HepG2 (cell line): ENCODE measurements around the gene MDM4. TPM values are rescaled to one million over a fixed set of nuclear protein-coding genes. Genes with fewer than 3 reads are reported as not detected.

Source experiments
- AKNA ChIP-seq: sonication (generic); formaldehyde crosslinking; IDR thresholded peaks from 2 replicates; pipeline ENCODE4 v1.4.0; 2020; ENCODE audit warnings: missing genetic modification reagents, borderline replicate concordance
- FOXJ3 ChIP-seq: sonication (generic); formaldehyde crosslinking; IDR thresholded peaks from 2 replicates; pipeline ENCODE4 v1.4.0; 2020; ENCODE audit warnings: missing genetic modification reagents, mild to moderate bottlenecking, borderline replicate concordance
- FOXK2 ChIP-seq: fragments of 450-650 bp; IDR thresholded peaks from 2 replicates; pipeline ENCODE4 v1.6.1; 2016
- JUN ChIP-seq: sonication (generic); formaldehyde crosslinking; IDR thresholded peaks from 2 replicates; pipeline ENCODE4 v1.4.0; 2020; ENCODE audit warnings: mild to moderate bottlenecking, missing genetic modification reagents
- KAT7 ChIP-seq: IDR thresholded peaks from 2 replicates; pipeline ENCODE4 v1.6.1; 2018; ENCODE audit warnings: borderline replicate concordance, missing compliant biosample characterization
- KAT8 ChIP-seq: IDR thresholded peaks from 2 replicates; pipeline ENCODE4 v1.6.1; 2016; ENCODE audit warnings: missing genetic modification reagents, missing compliant biosample characterization
- RBFOX2 ChIP-seq: fragments of 200-400 bp; formaldehyde crosslinking; IDR thresholded peaks from 2 replicates; pipeline ENCODE4 v1.6.1; 2017; ENCODE audit warnings: low read depth, mild to moderate bottlenecking, low read length
- SP5 ChIP-seq: IDR thresholded peaks from 2 replicates; pipeline ENCODE4 v1.6.1; 2016; ENCODE audit warnings: low read depth, borderline replicate concordance
- ZBTB14 ChIP-seq: sonication (generic); formaldehyde crosslinking; IDR thresholded peaks from 2 replicates; pipeline ENCODE4 v1.4.0; 2020; ENCODE audit warnings: missing genetic modification reagents
- ZC3H13 ChIP-seq: sonication (generic); formaldehyde crosslinking; IDR thresholded peaks from 2 replicates; pipeline ENCODE4 v1.8.1; 2023; ENCODE audit warnings: mild to moderate bottlenecking, missing genetic modification reagents, moderate library complexity
- ZNF512 ChIP-seq: sonication (generic); formaldehyde crosslinking; IDR thresholded peaks from 2 replicates; pipeline ENCODE4 v1.4.0; 2020; ENCODE audit warnings: mild to moderate bottlenecking, missing genetic modification reagents
- ZNF577 ChIP-seq: sonication (generic); formaldehyde crosslinking; IDR thresholded peaks from 2 replicates; pipeline ENCODE4 v1.4.0; 2020; ENCODE audit warnings: mild to moderate bottlenecking, low read depth, missing genetic modification reagents, borderline replicate concordance
- ZNF687 ChIP-seq: sonication (generic); formaldehyde crosslinking; IDR thresholded peaks from 2 replicates; pipeline ENCODE4 v1.5.1; 2020; ENCODE audit warnings: mild to moderate bottlenecking, missing genetic modification reagents, moderate library complexity
- ZNF75D ChIP-seq: sonication (generic); formaldehyde crosslinking; IDR thresholded peaks from 2 replicates; pipeline ENCODE4 v1.8.1; 2023; ENCODE audit warnings: missing genetic modification reagents, mild to moderate bottlenecking, borderline replicate concordance
- ZNF773 ChIP-seq: sonication (generic); formaldehyde crosslinking; IDR thresholded peaks from 2 replicates; pipeline ENCODE4 v1.4.0; 2020; ENCODE audit warnings: missing genetic modification reagents, borderline replicate concordance
- ZNF782 ChIP-seq: sonication (generic); formaldehyde crosslinking; IDR thresholded peaks from 2 replicates; pipeline ENCODE4 v1.4.0; 2020; ENCODE audit warnings: missing genetic modification reagents, mild to moderate bottlenecking, borderline replicate concordance
- ZSCAN22 ChIP-seq: sonication (generic); formaldehyde crosslinking; IDR thresholded peaks from 2 replicates; pipeline ENCODE4 v1.4.0; 2020; ENCODE audit warnings: mild to moderate bottlenecking, missing genetic modification reagents
- polyA plus RNA-seq, 8 experiments: library from polyadenylated mRNA; depleted of rRNA in 3 of 8; stranded (reverse) in 7 of 8; unstranded in 1 of 8; fragments of >200 nt; fragmentation: Illumina TruSeq in 4 of 8; extraction: Trizol in 4 of 8; gene quantifications; 2 replicates each; pipeline versions ENCODE4 v1.2.1 to v1.2.3, GENCODE V29; 2011 to 2016; ENCODE audit warnings: low read depth in 4 of 8, missing spikeins in 1 of 8, mixed read lengths in 1 of 8; ENCODE audit not compliant: insufficient read depth in 1 of 8
- total RNA-seq, 5 experiments: library from RNA; depleted of rRNA; stranded (reverse); fragments of >200 nt; fragmentation: Illumina TruSeq; extraction: Trizol; gene quantifications; 2 replicates each; pipeline ENCODE4 v1.2.3, GENCODE V29; 2016; ENCODE audit warnings: low read depth in 1 of 5

The MDM4 gene
- total and polyA plus RNA-seq, 2 of the 13 experiments (the other 11 are each of a cell fraction or from before 2014, with no cell fraction given): 14.9 to 19.0 TPM

- 0 out of 2 replicates have a peak, but pooled peaks have one; percentile 61 for TF ChIP-seq ZSCAN22 (CRISPR knock-in tag)
- TF ChIP-seq ZNF782: peak; percentile 93
- peak; percentile 89; the same call in 1 of the 2 replicates for TF ChIP-seq ZNF577 (CRISPR knock-in tag)
- TF ChIP-seq ZNF512 (CRISPR knock-in tag): no peak
- no peak for TF ChIP-seq ZBTB14
- TF ChIP-seq ZC3H13 (CRISPR knock-in tag): peak; percentile 83; the same call in 1 of the 2 replicates
- peak; percentile 99 for TF ChIP-seq KAT7 (CRISPR knock-in tag)
- TF ChIP-seq KAT8 (CRISPR knock-in tag): peak; percentile 98
- TF ChIP-seq FOXK2: no peak
- TF ChIP-seq RBFOX2: peak; percentile 95
- TF ChIP-seq FOXJ3: no peak; the same call in 1 of the 2 replicates
- TF ChIP-seq AKNA (CRISPR knock-in tag): no peak
- 0 out of 2 replicates have a peak, but pooled peaks have one; percentile 65 for TF ChIP-seq ZNF75D (CRISPR knock-in tag)
- peak; percentile 77; the same call in 1 of the 2 replicates for TF ChIP-seq JUN (CRISPR knock-in tag)
- no peak for TF ChIP-seq ZNF773
- no peak for TF ChIP-seq SP5 (CRISPR knock-in tag)
- peak; percentile 97 for TF ChIP-seq ZNF687
Observed at GRCh38 chr1:204516180-204516879, at the start of gene MDM4 (continued).
